Stimulated activated CD4-positive, alpha-beta T cell treated with anti-CD3 and anti-CD28 coated beads, TNF-alpha, amount 100 ng/mL, for 48 hours (primary cell): ENCODE data around the gene PCNX4.

Experiments used
- DNase-seq, 3 donors: peaks; one replicate each; pipeline ENCODE4 v3.0.0-alpha.2; 2020; ENCODE audit warnings: low read depth in 3 of 3

PCNX4 gene

GRCh38 chr14:60206249-60206670, 114.5 kb downstream of the PCNX4 start:
- DNase-seq, result no peak

GRCh38 chr14:60206837-60207533, 115.3 kb downstream of the PCNX4 start:
- DNase-seq, result no peak

- no peak for DNase-seq
Observed at GRCh38 chr14:60210703-60211102, 119.0 kb downstream of the PCNX4 start.

GRCh38 chr14:60211153-60211552, 119.4 kb downstream of the PCNX4 start:
- no peak for DNase-seq

- no peak for DNase-seq
Observed at GRCh38 chr14:60212503-60213371, 121.0 kb downstream of the PCNX4 start.

GRCh38 chr14:60214003-60214402, 122.3 kb downstream of the PCNX4 start:
- DNase-seq, result no peak

- no peak for DNase-seq
Observed at GRCh38 chr14:60214415-60215126, 122.8 kb downstream of the PCNX4 start.

GRCh38 chr14:60215127-60215444, 123.4 kb downstream of the PCNX4 start:
- DNase-seq, result no peak

- DNase-seq, result no peak
Observed at GRCh38 chr14:60215520-60216420, 124.0 kb downstream of the PCNX4 start.

GRCh38 chr14:60217713-60218112, 126.0 kb downstream of the PCNX4 start:
- no peak for DNase-seq
